Keratinocyte (primary cell): ENCODE measurements around the gene RNF157. TPM values are rescaled to one million over a fixed set of nuclear protein-coding genes. Genes with fewer than 3 reads are reported as not detected.
"Not testable (repeated sequence)": the region's sequence is repeated elsewhere in the genome, so short reads cannot be mapped to it uniquely, and the experiment has no call there.

Experiments
- DNase-seq: peaks from one replicate; pipeline ENCODE4 v3.0.0-alpha.2; 2011; ENCODE audit warnings: low read depth, missing footprints, low spot score
- FAIRE-seq: peaks from 2 replicates; lab custom pipeline; 2011; peaks lifted over from hg19 to GRCh38; lab: Jason Lieb, UNC
- H2AFZ ChIP-seq: 2 replicates; pipeline ENCODE4 v1.6.0; 2012; ENCODE audit warnings: low read length, control low read depth, inconsistent platforms; ENCODE audit not compliant: control insufficient read depth
- H3K27ac ChIP-seq: 2 replicates; pipeline ENCODE4 v1.5.1; 2011; ENCODE audit warnings: low read length; ENCODE audit not compliant: control insufficient read depth, insufficient read depth
- H3K27me3 ChIP-seq: 3 replicates; pipeline ENCODE4 v1.6.0; 2011; ENCODE audit warnings: low read length; ENCODE audit not compliant: control insufficient read depth, insufficient read depth; ENCODE audit errors: extremely low read depth
- H3K36me3 ChIP-seq, 2 experiments: 2 replicates in 1 of 2; 3 replicates in 1 of 2; pipeline ENCODE4 v1.5.1; 2011; ENCODE audit warnings: low read length in 2 of 2, mild to moderate bottlenecking in 1 of 2; ENCODE audit not compliant: control insufficient read depth in 2 of 2, insufficient read depth in 2 of 2; ENCODE audit errors: extremely low read depth in 1 of 2
- H3K4me1 ChIP-seq: 3 replicates; pipeline ENCODE4 v1.5.1; 2011; ENCODE audit warnings: low read length; ENCODE audit not compliant: control insufficient read depth, insufficient read depth; ENCODE audit errors: extremely low read depth
- H3K4me2 ChIP-seq: 3 replicates; pipeline ENCODE4 v1.6.0; 2011; ENCODE audit warnings: low read depth, low read length; ENCODE audit not compliant: control insufficient read depth, insufficient read depth; ENCODE audit errors: extremely low read depth
- H3K4me3 ChIP-seq, 3 experiments: fragments of 200-600 bp in 1 of 3; sonication (generic) in 1 of 3; 2 replicates in 2 of 3; 3 replicates in 1 of 3; pipeline ENCODE4 v1.5.1; 2011 to 2016; ENCODE audit warnings: low read length in 3 of 3, mild to moderate bottlenecking in 3 of 3, control low read depth in 2 of 3, inconsistent platforms in 1 of 3, low read depth in 1 of 3, mixed read lengths in 1 of 3, mixed run types in 1 of 3, moderate library complexity in 1 of 3; ENCODE audit not compliant: control insufficient read depth in 2 of 3, insufficient read depth in 2 of 3; ENCODE audit errors: extremely low read depth in 1 of 3
- H3K79me2 ChIP-seq: 2 replicates; pipeline ENCODE4 v1.6.0; 2012; ENCODE audit warnings: low read length; ENCODE audit not compliant: control insufficient read depth, insufficient read depth
- H3K9ac ChIP-seq: 3 replicates; pipeline ENCODE4 v1.6.0; 2011; ENCODE audit warnings: low read length; ENCODE audit not compliant: control insufficient read depth, insufficient read depth; ENCODE audit errors: extremely low read depth
- H3K9me1 ChIP-seq: 3 replicates; pipeline ENCODE4 v1.6.0; 2011; ENCODE audit warnings: low read length; ENCODE audit not compliant: control insufficient read depth, insufficient read depth; ENCODE audit errors: extremely low read depth
- H3K9me3 ChIP-seq: 2 replicates; pipeline ENCODE4 v1.5.1; 2012; ENCODE audit warnings: low read depth, low read length; ENCODE audit not compliant: control insufficient read depth
- H4K20me1 ChIP-seq: 3 replicates; pipeline ENCODE4 v1.6.0; 2011; ENCODE audit warnings: low read length; ENCODE audit not compliant: control insufficient read depth, insufficient read depth; ENCODE audit errors: extremely low read depth
- CTCF ChIP-seq, 3 experiments: IDR thresholded peaks in 1 of 3; conservative IDR thresholded peaks in 1 of 3; optimal IDR thresholded peaks in 1 of 3; 2 replicates in 2 of 3; 3 replicates in 1 of 3; pipeline versions ENCODE3 to v1.5.1; 2011; ENCODE audit warnings: low read length in 3 of 3, mild to moderate bottlenecking in 3 of 3, moderate library complexity in 2 of 3, control low read depth in 1 of 3, inconsistent platforms in 1 of 3; ENCODE audit not compliant: insufficient read depth in 2 of 3; ENCODE audit errors: extremely low read depth in 1 of 3
- EZH2 ChIP-seq: IDR thresholded peaks from one replicate; pipeline ENCODE4 v1.6.1; 2012; ENCODE audit warnings: inconsistent platforms, mild to moderate bottlenecking, low read length, moderate library complexity
- dilution Hi-C: fragments of 300-500 bp; cut with MboI; formaldehyde crosslinking; loops from one replicate; pipeline ENCODE4 v1.7.0; 2020; ENCODE audit warnings: low sequenced_read_pairs; ENCODE audit not compliant: extremely low pct_ligation_motif_present
- polyA plus RNA-seq, 5 experiments: library from polyadenylated mRNA; depleted of rRNA in 3 of 5; stranded (reverse) in 3 of 5; stranded (forward) in 1 of 5; unstranded in 1 of 5; fragments of >200 nt; gene quantifications; 1 replicate in 1 of 5; 2 replicates in 3 of 5; 3 replicates in 1 of 5; pipeline versions ENCODE4 v1.2.1 to v1.2.3, GENCODE V29; 2011 to 2012; ENCODE audit warnings: missing spikeins in 2 of 5, low read depth in 1 of 5, low replicate concordance in 1 of 5

RNF157 gene
- polyA plus RNA-seq, 1 donor (not counting 4 experiments of a cell fraction or from before 2014, with no cell fraction given), result not detected

GRCh38 chr17:76268991-76269981, 29.0 kb upstream of the RNF157 start:
- peak overlapping the region; percentile 90 for H3K27ac ChIP-seq
- dilution Hi-C loops, result no loop called here
- no peak for FAIRE-seq

GRCh38 chr17:76268015-76268749, 27.9 kb upstream of the RNF157 start:
- Histone ChIP-seq H3K27ac (peak overlapping the region; percentile 90), H3K4me1 (peaks cover 52% of the 10 kb centered on the region), H3K9ac (peak overlapping the region; percentile 83), H4K20me1 (no peaks in the 10 kb centered on the region), H3K4me2 (peak overlapping the region; percentile 89), H3K36me3 (peaks cover 6 to 12% of the 10 kb centered on the region in 2 experiments), H3K27me3 (no peaks in the 10 kb centered on the region), H2AFZ (peak overlapping the region; percentile 54), H3K4me3 (peak overlapping the region in 2 of 3 experiments; percentile 48 to 68), H3K9me3 (no peaks in the 10 kb centered on the region), H3K9me1 (peaks cover 2% of the 10 kb centered on the region), H3K79me2 (peaks cover 22% of the 10 kb centered on the region)
- dilution Hi-C loops, result no loop called here
- DNase-seq (peak; percentile 49), FAIRE-seq (peak; percentile 76)
- TF ChIP-seq CTCF (optimal IDR thresholded peaks at IDR 0.05 in 1 of 3, IDR thresholded peaks at IDR 0.05 in 1 of 3, conservative IDR thresholded peaks at IDR 0.05 in 1 of 3; ENCODE audit: extremely low read depth in 1 of 3, insufficient read depth in 2 of 3, low read length in 3 of 3) (no peak), EZH2 (no peak)

More at GRCh38 chr17:76268991-76269981, 29.0 kb upstream of the RNF157 start:
- no peak for DNase-seq
- Histone ChIP-seq H4K20me1 (no peaks in the 10 kb centered on the region), H3K4me1 (peaks cover 41% of the 10 kb centered on the region), H3K9me1 (peaks cover 2% of the 10 kb centered on the region), H3K4me3 (no peak overlapping the region), H3K9ac (no peak overlapping the region), H3K4me2 (peak overlapping the region; percentile 10), H3K27me3 (no peaks in the 10 kb centered on the region), H3K79me2 (peaks cover 22% of the 10 kb centered on the region), H3K36me3 (peaks cover 6 to 12% of the 10 kb centered on the region in 2 experiments), H2AFZ (no peak overlapping the region), H3K9me3 (no peaks in the 10 kb centered on the region)
- TF ChIP-seq CTCF (optimal IDR thresholded peaks at IDR 0.05 in 1 of 3, IDR thresholded peaks at IDR 0.05 in 1 of 3, conservative IDR thresholded peaks at IDR 0.05 in 1 of 3; ENCODE audit: extremely low read depth in 1 of 3, insufficient read depth in 2 of 3, low read length in 3 of 3) (no peak), EZH2 (no peak)

- H3K4me1 ChIP-seq, result peaks cover 58% of the 10 kb centered on the region
- H3K9me3 ChIP-seq, H3K9me1 ChIP-seq, dilution Hi-C loops, FAIRE-seq, DNase-seq, H2AFZ ChIP-seq, H3K27me3 ChIP-seq, H4K20me1 ChIP-seq: not testable (repeated sequence)
- H3K9ac ChIP-seq, result peak overlapping the region; percentile 83
- peak overlapping the region; percentile 90 for H3K27ac ChIP-seq
- H3K4me2 ChIP-seq, result peak overlapping the region; percentile 89
- peaks cover 6 to 12% of the 10 kb centered on the region in 2 experiments for H3K36me3 ChIP-seq
- peak overlapping the region in 2 of 3 experiments; percentile 48 to 70 for H3K4me3 ChIP-seq
- peaks cover 22% of the 10 kb centered on the region for H3K79me2 ChIP-seq
These were observed 27.3 kb upstream of the RNF157 start for GRCh38 chr17:76267581-76268001.
